ENCODE measurements around the gene CSNK1G2.

The CSNK1G2 gene

DNA sequence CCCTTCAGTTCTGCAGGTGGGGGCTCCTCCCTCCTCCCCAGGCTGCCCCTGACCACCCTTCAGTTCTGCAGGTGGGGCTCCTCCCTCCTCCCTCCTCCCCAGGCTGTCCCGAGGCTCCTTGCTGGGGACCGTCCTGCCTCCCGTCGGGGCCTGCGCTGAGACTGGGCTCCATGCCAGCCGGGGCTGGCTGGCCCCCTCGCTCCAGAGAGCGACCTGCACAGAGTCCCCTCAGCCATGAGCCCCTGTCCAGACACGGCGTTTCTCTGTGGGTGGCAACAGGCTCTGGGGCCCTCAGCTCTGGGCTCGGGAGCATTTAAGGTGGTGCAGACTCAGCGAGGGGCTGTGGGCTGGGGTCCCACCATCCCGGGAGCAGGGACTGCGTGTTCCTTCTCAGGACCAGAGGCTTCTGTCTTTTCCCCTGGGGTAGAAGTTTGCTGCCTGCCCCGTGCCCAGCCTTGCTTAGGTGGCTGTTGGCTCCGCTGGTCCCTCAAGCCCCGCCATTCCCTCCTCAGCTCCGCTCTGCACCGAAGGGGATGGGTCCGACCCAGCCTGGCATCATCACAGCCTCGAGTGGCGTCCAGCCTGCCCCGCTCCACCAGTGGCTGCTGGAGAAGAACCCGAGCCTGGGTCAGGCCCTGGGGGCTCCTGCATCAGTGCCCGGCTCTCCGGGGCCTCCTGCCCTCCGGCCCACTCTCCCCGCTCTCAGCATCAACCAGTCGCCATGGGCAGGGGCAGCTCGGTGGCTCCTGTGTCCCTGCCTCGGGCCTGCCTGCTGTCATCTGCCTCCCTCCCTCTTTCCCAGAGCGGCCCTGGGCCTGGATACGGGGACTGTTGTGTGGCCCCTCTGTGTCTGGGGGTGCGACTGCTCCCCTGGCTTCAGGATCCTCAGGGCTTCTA, 27.6 kb downstream of the CSNK1G2 start:
- ChIA-PET POLR2A (no interaction called here), CTCF (interaction anchor here (1.5 to 1.6 kb wide), 2 partner anchors 40 to 51 kb away, joined by 3 read pairs; no protein-coding TSS in a partner anchor)
- DNase-seq (ENCODE audit: extremely low spot score) = no peak
- TF ChIP-seq, protein P1, sequence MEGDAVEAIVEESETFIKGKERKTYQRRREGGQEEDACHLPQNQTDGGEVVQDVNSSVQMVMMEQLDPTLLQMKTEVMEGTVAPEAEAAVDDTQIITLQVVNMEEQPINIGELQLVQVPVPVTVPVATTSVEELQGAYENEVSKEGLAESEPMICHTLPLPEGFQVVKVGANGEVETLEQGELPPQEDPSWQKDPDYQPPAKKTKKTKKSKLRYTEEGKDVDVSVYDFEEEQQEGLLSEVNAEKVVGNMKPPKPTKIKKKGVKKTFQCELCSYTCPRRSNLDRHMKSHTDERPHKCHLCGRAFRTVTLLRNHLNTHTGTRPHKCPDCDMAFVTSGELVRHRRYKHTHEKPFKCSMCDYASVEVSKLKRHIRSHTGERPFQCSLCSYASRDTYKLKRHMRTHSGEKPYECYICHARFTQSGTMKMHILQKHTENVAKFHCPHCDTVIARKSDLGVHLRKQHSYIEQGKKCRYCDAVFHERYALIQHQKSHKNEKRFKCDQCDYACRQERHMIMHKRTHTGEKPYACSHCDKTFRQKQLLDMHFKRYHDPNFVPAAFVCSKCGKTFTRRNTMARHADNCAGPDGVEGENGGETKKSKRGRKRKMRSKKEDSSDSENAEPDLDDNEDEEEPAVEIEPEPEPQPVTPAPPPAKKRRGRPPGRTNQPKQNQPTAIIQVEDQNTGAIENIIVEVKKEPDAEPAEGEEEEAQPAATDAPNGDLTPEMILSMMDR (IDR thresholded peaks at IDR 0.05; ENCODE audit: control extremely low read depth, extremely low read depth, low read depth, missing control alignments) = no peak

DNA sequence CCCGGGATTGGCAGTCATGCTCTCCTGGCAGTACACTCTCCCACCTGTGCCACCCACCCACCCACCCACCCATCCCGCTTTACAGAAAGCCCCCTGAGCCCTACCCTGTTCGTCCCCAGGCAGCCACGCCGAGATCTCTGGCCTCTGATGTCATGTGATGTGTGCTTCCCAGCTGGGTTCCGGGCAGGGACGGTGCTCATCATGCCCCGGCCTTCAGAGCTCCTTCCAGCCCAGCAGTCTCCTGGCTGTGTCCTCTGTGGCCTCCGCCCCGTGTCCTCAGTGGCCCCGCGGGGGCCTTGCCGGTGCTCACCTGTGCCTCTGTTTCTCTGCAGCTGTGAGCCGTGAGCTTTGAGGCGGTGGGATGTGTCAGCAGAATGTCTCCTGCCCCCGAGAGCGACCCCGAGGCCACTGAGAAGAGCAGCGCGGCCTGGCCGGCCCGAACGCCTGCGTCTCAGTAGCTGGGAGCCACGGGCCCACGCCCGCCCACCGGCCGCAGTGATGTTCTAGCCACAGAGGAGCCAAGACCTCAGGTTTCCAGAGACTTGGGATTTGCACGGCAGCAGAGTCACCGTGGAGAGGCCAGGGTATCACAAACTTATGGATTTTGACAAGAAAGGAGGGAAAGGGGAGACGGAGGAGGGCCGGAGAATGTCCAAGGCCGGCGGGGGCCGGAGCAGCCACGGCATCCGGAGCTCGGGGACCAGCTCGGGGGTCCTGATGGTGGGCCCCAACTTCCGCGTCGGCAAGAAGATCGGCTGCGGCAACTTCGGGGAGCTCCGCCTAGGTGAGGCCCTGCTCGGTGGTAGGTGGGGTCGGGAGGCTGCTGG, 28.4 kb downstream of the CSNK1G2 start:
- TF ChIP-seq, protein P1 (IDR thresholded peaks at IDR 0.05; ENCODE audit: control extremely low read depth, extremely low read depth, low read depth, missing control alignments) = no peak
- ChIA-PET POLR2A (interaction anchor here (0.6 kb wide), 1 partner anchor 165 kb away, joined by 3 read pairs; no protein-coding TSS in a partner anchor), CTCF (interaction anchor here (1.3 to 1.6 kb wide), 4 partner anchors 41 to 132 kb away, joined by 3 read pairs; no protein-coding TSS in a partner anchor)
- no peak for DNase-seq (ENCODE audit: extremely low spot score)

DNA sequence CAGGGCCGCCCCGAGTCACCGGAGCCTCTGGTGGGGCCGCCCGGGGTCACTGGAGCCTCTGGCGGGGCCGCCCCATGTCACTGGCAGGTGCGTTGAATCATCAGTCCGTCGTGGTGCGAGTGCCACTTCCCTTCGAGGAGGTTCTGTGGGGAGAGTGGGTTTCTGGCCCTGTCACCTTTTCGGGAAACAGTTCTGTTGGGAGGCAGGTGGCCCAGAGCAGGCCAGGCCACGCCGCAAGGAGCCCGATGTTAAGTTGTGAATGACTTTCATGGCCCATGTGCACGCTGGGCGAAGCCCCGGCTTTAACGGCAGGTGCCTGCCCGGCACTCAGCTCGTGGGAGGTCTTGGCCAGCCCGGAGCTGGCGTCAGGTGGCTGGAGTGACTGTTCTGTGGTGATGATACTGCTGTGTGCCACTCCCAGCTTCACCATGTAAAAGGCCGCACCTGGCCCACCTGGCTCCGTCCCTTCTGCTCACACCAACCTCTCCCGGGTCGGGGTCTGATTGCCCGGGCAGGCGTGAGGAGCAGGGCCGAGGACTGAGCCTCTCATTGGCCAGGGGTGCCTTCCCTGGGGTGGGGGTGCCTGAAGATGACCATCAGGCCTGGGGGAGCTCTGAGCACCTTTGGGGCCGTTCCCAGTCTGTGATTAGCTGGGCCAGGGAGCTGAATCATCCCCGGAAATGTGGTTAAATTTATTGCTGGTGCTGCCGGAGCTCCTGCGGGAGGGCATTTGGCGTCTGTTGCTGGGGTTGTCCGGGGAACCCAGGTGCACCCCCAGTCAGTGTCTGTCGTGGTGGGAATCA, 29.2 kb downstream of the CSNK1G2 start:
- TF ChIP-seq, protein P1 (IDR thresholded peaks at IDR 0.05; ENCODE audit: control extremely low read depth, extremely low read depth, low read depth, missing control alignments) = no peak
- ChIA-PET CTCF (interaction anchor here (1.3 to 1.6 kb wide), 4 partner anchors 42 to 132 kb away, joined by 3 read pairs; no protein-coding TSS in a partner anchor), POLR2A (interaction anchor here (0.6 to 1.1 kb wide), 2 partner anchors 20 to 164 kb away, joined by 3 read pairs; no protein-coding TSS in a partner anchor)
- no peak for DNase-seq (ENCODE audit: extremely low spot score)

DNA sequence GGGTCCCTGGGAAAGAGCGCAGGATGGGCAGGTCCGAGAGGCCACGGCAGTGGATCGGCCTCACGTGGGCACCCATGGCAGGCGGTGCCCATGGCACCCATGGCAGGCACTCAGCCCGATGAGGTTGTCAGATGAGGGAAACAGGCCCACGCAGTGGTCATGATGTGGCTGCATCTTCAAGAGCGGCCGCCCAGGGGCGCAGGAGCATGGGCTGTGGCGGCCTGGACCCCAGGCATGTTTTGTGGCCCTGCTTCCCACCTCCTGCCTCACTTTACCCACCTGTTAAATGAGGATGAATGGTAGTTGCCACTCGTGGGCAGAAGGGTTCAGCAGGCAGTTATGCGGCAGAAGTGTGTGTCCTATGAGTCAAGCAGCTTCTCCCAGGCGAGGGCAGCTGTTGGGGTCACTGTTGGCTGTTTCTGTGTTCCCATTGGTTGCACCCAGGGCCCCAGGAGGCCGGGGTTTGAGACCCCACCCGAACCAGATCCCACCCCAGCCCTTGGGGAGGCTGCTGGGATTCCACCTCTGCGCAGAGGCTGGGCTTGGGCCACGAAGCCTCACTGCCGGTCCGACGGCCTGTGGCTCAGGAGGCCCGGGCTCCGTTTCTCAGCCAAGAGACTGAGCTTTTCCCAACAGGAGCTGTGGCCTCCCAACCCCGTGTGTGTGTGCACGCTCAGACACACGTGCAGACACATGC, 30.0 kb downstream of the CSNK1G2 start:
- ChIA-PET CTCF (interaction anchor here (1.3 kb wide), 1 partner anchor 107 kb away, joined by 3 read pairs; no protein-coding TSS in a partner anchor), POLR2A (interaction anchor here (1.1 kb wide), 1 partner anchor 20 kb away, joined by 3 read pairs; no protein-coding TSS in a partner anchor)
- DNase-seq (ENCODE audit: extremely low spot score) = no peak

DNA sequence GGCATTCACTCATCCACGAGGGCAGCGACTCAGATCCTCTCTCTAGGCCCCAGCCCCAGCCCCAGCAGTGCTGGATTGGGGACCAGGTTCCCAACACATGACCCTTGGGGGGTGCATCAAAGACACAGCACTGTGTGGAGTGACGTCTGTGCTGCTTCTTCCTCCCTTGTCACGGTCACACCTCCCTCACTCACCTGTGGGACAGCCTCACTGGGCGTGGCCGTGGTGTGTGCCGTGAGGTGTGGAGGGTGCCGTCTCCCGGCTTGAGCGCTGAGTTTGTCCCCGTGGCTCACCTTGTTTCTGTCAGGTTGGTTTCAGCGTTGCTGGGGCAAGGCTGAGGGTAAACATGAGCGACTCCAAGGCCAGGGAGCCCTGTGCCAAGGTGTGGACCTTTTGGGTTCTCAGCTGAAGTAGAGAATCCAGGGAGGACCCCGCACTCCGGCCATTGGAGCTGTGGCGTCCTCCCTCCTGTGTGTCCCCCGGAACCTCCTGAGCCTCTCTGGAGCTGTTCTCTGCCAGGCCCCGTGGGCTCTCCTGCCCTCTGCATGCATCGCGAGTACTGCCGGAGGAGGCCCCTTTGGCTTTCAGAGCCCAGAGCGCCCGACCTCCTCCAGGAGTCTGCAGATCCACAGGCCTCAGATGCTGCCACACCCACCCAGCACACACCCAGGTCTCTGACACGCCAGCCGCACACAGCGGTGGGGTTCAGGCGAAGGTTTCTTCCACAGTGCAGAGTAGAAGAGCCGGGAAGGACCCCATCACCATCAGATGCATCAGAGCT, 33.6 kb downstream of the CSNK1G2 start:
- no peak for DNase-seq (ENCODE audit: extremely low spot score)
- TF ChIP-seq, protein P1 (IDR thresholded peaks at IDR 0.05; ENCODE audit: control extremely low read depth, extremely low read depth, low read depth, missing control alignments) = no peak
- ChIA-PET CTCF (no interaction called here), POLR2A (no interaction called here)

More for the DNA sequence above, 30.0 kb downstream of the CSNK1G2 start:
- TF ChIP-seq, protein P1 (IDR thresholded peaks at IDR 0.05; ENCODE audit: control extremely low read depth, extremely low read depth, low read depth, missing control alignments) = no peak

Data from GM10248 (cell line).